ENCODE data around the gene HELZ. TPM values are rescaled to one million over a fixed set of nuclear protein-coding genes. Genes with fewer than 3 reads are reported as not detected.
"Not testable (repeated sequence)": the region's sequence is repeated elsewhere in the genome, so short reads cannot be mapped to it uniquely, and the experiment has no call there.

The HELZ gene
- total and polyA plus RNA-seq, 4 donors = 5.5 to 175 (median 27.8) TPM

- Histone ChIP-seq H3K9ac (ENCODE audit: insufficient read depth in 1 of 2, low read length in 2 of 2) (no peak overlapping the region), H3K4me1 (ENCODE audit: control insufficient read depth in 5 of 5, insufficient read depth in 5 of 5, low read length in 5 of 5) (peaks cover 0 to 40% (median 3%) of the 10 kb centered on the region in 5 donors), H3K27me3 (ENCODE audit: control insufficient read depth in 3 of 3, insufficient read depth in 3 of 3, low read length in 2 of 3) (no peaks in the 10 kb centered on the region), H3K27ac (ENCODE audit: low read depth in 1 of 2, low read length in 1 of 2) (no peak overlapping the region), H3K36me3 (ENCODE audit: control insufficient read depth in 4 of 4, insufficient read depth in 4 of 4, low read length in 4 of 4) (no peaks in the 10 kb centered on the region), H3K9me3 (ENCODE audit: control insufficient read depth in 4 of 4, insufficient read depth in 3 of 4, low read length in 3 of 4) (no peaks in the 10 kb centered on the region), H3K4me3 (no peak overlapping the region)
- ATAC-seq (ENCODE audit: insufficient read depth, low FRiP score) = no peak
- WGBS, 2 donors = 95 to 96% methylated on average over 3 of the region's 3 CpGs
- no peak for DNase-seq
- no peak for TF ChIP-seq CTCF (IDR thresholded peaks at IDR 0.05; ENCODE audit: control extremely low read depth, extremely low read depth)
Observed at GRCh38 chr17:67290244-67290643, 45.2 kb upstream of the HELZ start.

- Histone ChIP-seq H3K9ac (ENCODE audit: insufficient read depth in 1 of 2, low read length in 2 of 2) (no peak overlapping the region), H3K36me3 (ENCODE audit: control insufficient read depth in 4 of 4, insufficient read depth in 4 of 4, low read length in 4 of 4) (no peaks in the 10 kb centered on the region), H3K4me3 (no peak overlapping the region), H3K27me3 (ENCODE audit: control insufficient read depth in 3 of 3, insufficient read depth in 3 of 3, low read length in 2 of 3) (no peaks in the 10 kb centered on the region), H3K9me3 (ENCODE audit: control insufficient read depth in 4 of 4, insufficient read depth in 3 of 4, low read length in 3 of 4) (no peaks in the 10 kb centered on the region), H3K4me1 (ENCODE audit: control insufficient read depth in 5 of 5, insufficient read depth in 5 of 5, low read length in 5 of 5) (peaks cover 0 to 40% (median 3%) of the 10 kb centered on the region in 5 donors), H3K27ac (ENCODE audit: low read depth in 1 of 2, low read length in 1 of 2) (no peak overlapping the region)
- DNase-seq (peak; percentile 91 to 98 (median 97)), ATAC-seq (ENCODE audit: insufficient read depth, low FRiP score) (peak; percentile 21)
- TF ChIP-seq CTCF (IDR thresholded peaks at IDR 0.05; ENCODE audit: control extremely low read depth, extremely low read depth) = no peak
- WGBS, 2 donors = 13 to 19% methylated on average over 14 of the region's 14 CpGs
Observed at GRCh38 chr17:67289181-67289876, 44.3 kb upstream of the HELZ start.

GRCh38 chr17:67286826-67287225 lies 41.8 kb upstream of the HELZ start:
- not testable (repeated sequence) for H3K9me3 ChIP-seq (ENCODE audit: control insufficient read depth in 4 of 4, insufficient read depth in 3 of 4, low read length in 3 of 4); H3K27me3 ChIP-seq (ENCODE audit: control insufficient read depth in 3 of 3, insufficient read depth in 3 of 3, low read length in 2 of 3); H3K4me3 ChIP-seq; ATAC-seq (ENCODE audit: insufficient read depth, low FRiP score); H3K36me3 ChIP-seq (ENCODE audit: control insufficient read depth in 4 of 4, insufficient read depth in 4 of 4, low read length in 4 of 4); DNase-seq; H3K27ac ChIP-seq (ENCODE audit: low read depth in 1 of 2, low read length in 1 of 2); H3K9ac ChIP-seq (ENCODE audit: insufficient read depth in 1 of 2, low read length in 2 of 2)
- H3K4me1 ChIP-seq (ENCODE audit: control insufficient read depth in 5 of 5, insufficient read depth in 5 of 5, low read length in 5 of 5) = peaks cover 0 to 42% (median 3%) of the 10 kb centered on the region in 5 donors
- WGBS, 2 donors = 80 to 81% methylated on average over 3 of the region's 3 CpGs

GRCh38 chr17:67285360-67285759 lies 40.4 kb upstream of the HELZ start:
- no peaks in the 10 kb centered on the region for H3K36me3 ChIP-seq (ENCODE audit: control insufficient read depth in 4 of 4, insufficient read depth in 4 of 4, low read length in 4 of 4)
- H3K4me3 ChIP-seq = no peak overlapping the region
- H3K9ac ChIP-seq (ENCODE audit: insufficient read depth in 1 of 2, low read length in 2 of 2) = no peak overlapping the region
- ATAC-seq (ENCODE audit: insufficient read depth, low FRiP score) (no peak), DNase-seq (no peak)
- no peak for TF ChIP-seq CTCF (IDR thresholded peaks at IDR 0.05; ENCODE audit: control extremely low read depth, extremely low read depth)
- H3K4me1 ChIP-seq (ENCODE audit: control insufficient read depth in 5 of 5, insufficient read depth in 5 of 5, low read length in 5 of 5) = peaks cover 0 to 33% (median 3%) of the 10 kb centered on the region in 5 donors
- WGBS, 2 donors = 81 to 87% methylated on average over 1 of the region's 1 CpG
- no peaks in the 10 kb centered on the region for H3K9me3 ChIP-seq (ENCODE audit: control insufficient read depth in 4 of 4, insufficient read depth in 3 of 4, low read length in 3 of 4)
- no peak overlapping the region for H3K27ac ChIP-seq (ENCODE audit: low read depth in 1 of 2, low read length in 1 of 2)
- H3K27me3 ChIP-seq (ENCODE audit: control insufficient read depth in 3 of 3, insufficient read depth in 3 of 3, low read length in 2 of 3) = no peaks in the 10 kb centered on the region

Data from lung (tissue), 12 donors.